HepG2 (cell line): Measurements from ENCODE around the gene ALPK3. TPM values are rescaled to one million over a fixed set of nuclear protein-coding genes. Genes with fewer than 3 reads are reported as not detected.

Experiments used
- ATAC-seq: fragments of 200-7000 bp; cut with Tn5 transposase; 3 replicates; pipeline ENCODE4 v1.9.1; 2020; ENCODE audit warnings: mild to moderate bottlenecking, moderate library complexity
- BruUV-seq: library from RNA; stranded (reverse); fragments of 400-500 nt; replicated peaks from 2 replicates; lab custom pipeline; 2021; lab: Mats Ljungman, UMichigan
- CTCF ChIA-PET: fragments of 300-600 bp; formaldehyde crosslinking; extraction: SDS; loops from one replicate; lab custom pipeline; 2021; ENCODE audit warnings: low total read pairs, inconsistent platforms, low intra/inter-chr PET ratio; lab: Yijun Ruan, JAX
- POLR2A ChIA-PET: fragments of 350-600 bp; sonication (Branson Sonifier 250); formaldehyde crosslinking; loops from one replicate; lab custom pipeline; 2020; ENCODE audit warnings: antibody characterized with exemption, inconsistent platforms; lab: Yijun Ruan, JAX
- DNase-seq: peaks from one replicate; pipeline ENCODE4 v3.0.0-alpha.2; 2015; ENCODE audit warnings: low spot score
- FAIRE-seq: peaks from 3 replicates; lab custom pipeline; 2011; peaks lifted over from hg19 to GRCh38; lab: Jason Lieb, UNC
- H2AFZ ChIP-seq: one replicate; pipeline ENCODE4 v1.6.1; 2011; ENCODE audit warnings: low read length, inconsistent platforms
- H3K27ac ChIP-seq: fragments of 300-600 bp; 3 replicates; pipeline ENCODE4 v1.8.0; 2011; ENCODE audit warnings: mixed run types, mild to moderate bottlenecking, mixed read lengths, low read length, inconsistent platforms; ENCODE audit not compliant: insufficient read depth; ENCODE audit errors: extremely low read length
- H3K27me3 ChIP-seq, 2 experiments: fragments of 200-600 bp in 1 of 2; 2 replicates in 1 of 2; 3 replicates in 1 of 2; pipeline versions ENCODE4 v1.6.0 to v1.8.0; 2011; ENCODE audit warnings: low read length in 2 of 2, mild to moderate bottlenecking in 2 of 2, moderate library complexity in 2 of 2, inconsistent platforms in 1 of 2; ENCODE audit not compliant: insufficient read depth in 2 of 2, control insufficient read depth in 1 of 2
- H3K36me3 ChIP-seq, 2 experiments: fragments of 200-600 bp in 1 of 2; replicated peaks in 1 of 2; 2 replicates in 1 of 2; 3 replicates in 1 of 2; pipeline versions ENCODE4 v1.5.1 to v1.8.0; 2011; ENCODE audit warnings: low read length in 2 of 2, inconsistent platforms in 1 of 2; ENCODE audit not compliant: insufficient read depth in 2 of 2, control insufficient read depth in 1 of 2
- H3K4me1 ChIP-seq: 2 replicates; pipeline ENCODE4 v1.5.1; 2012; ENCODE audit warnings: low read length, inconsistent platforms; ENCODE audit not compliant: insufficient read depth
- H3K4me2 ChIP-seq: 2 replicates; pipeline ENCODE4 v1.6.0; 2011; ENCODE audit warnings: low read depth, low read length, inconsistent platforms
- H3K4me3 ChIP-seq, 3 experiments: fragments of 200-600 bp in 1 of 3; sonication (generic), shearing (Covaris generic) in 1 of 3; replicated peaks in 1 of 3; 2 replicates each; pipeline ENCODE4 v1.5.1; 2011 to 2016; ENCODE audit warnings: low read length in 3 of 3, inconsistent platforms in 2 of 3, low read depth in 2 of 3, mild to moderate bottlenecking in 2 of 3, control low read depth in 1 of 3, mixed read lengths in 1 of 3; ENCODE audit not compliant: insufficient read depth in 1 of 3
- H3K79me2 ChIP-seq: one replicate; pipeline ENCODE4 v1.6.1; 2011; ENCODE audit warnings: low read length, inconsistent platforms; ENCODE audit not compliant: insufficient read depth
- H3K9ac ChIP-seq: 2 replicates; pipeline ENCODE4 v1.6.0; 2011; ENCODE audit warnings: mild to moderate bottlenecking, low read depth, low read length, inconsistent platforms; ENCODE audit not compliant: insufficient read depth
- H3K9me3 ChIP-seq: 2 replicates; pipeline ENCODE4 v1.5.1; 2012; ENCODE audit warnings: mild to moderate bottlenecking, low read length
- H4K20me1 ChIP-seq: 2 replicates; pipeline ENCODE4 v1.6.0; 2011; ENCODE audit warnings: inconsistent platforms, mild to moderate bottlenecking, low read length, moderate library complexity; ENCODE audit not compliant: insufficient read depth
- ERF ChIP-seq: IDR thresholded peaks from 2 replicates; pipeline ENCODE4 v1.6.1; 2018; ENCODE audit warnings: missing biosample characterization, missing genetic modification reagents
- GABPA ChIP-seq, 2 experiments: IDR thresholded peaks; 2 replicates each; pipeline ENCODE4 v1.6.1; 2011 to 2016; ENCODE audit warnings: low read depth in 2 of 2, low read length in 1 of 2, missing biosample characterization in 1 of 2, missing genetic modification characterization in 1 of 2
- GABPB1 ChIP-seq: IDR thresholded peaks from 2 replicates; pipeline ENCODE4 v1.6.1; 2016; ENCODE audit warnings: mild to moderate bottlenecking, missing genetic modification reagents, moderate library complexity, missing compliant biosample characterization
- HOXA3 ChIP-seq: sonication (generic); formaldehyde crosslinking; IDR thresholded peaks from 2 replicates; pipeline ENCODE4 v1.5.0; 2020; ENCODE audit warnings: missing genetic modification reagents
- MYC ChIP-seq: sonication (generic); formaldehyde crosslinking; IDR thresholded peaks from 2 replicates; pipeline ENCODE4 v1.9.0; 2021; ENCODE audit warnings: missing genetic modification reagents, borderline replicate concordance
- RFX5 ChIP-seq: IDR thresholded peaks from 2 replicates; pipeline ENCODE4 v1.6.1; 2011; ENCODE audit warnings: low read depth, low read length, improper control_type of control experiment
- ZBTB38 ChIP-seq: sonication (generic); formaldehyde crosslinking; IDR thresholded peaks from 2 replicates; pipeline ENCODE4 v1.5.1; 2020; ENCODE audit warnings: mild to moderate bottlenecking, missing genetic modification reagents
- ZKSCAN5 ChIP-seq: sonication (generic); formaldehyde crosslinking; IDR thresholded peaks from 2 replicates; pipeline ENCODE4 v1.5.1; 2020; ENCODE audit warnings: mild to moderate bottlenecking, missing genetic modification reagents
- ZNF773 ChIP-seq: sonication (generic); formaldehyde crosslinking; IDR thresholded peaks from 2 replicates; pipeline ENCODE4 v1.4.0; 2020; ENCODE audit warnings: missing genetic modification reagents, borderline replicate concordance
- WGBS: methylation state at CpG from one replicate; pipeline ENCODE4 v1.1.6; 2017; ENCODE audit warnings: low lambda C conversion rate; 5-methylcytosine and 5-hydroxymethylcytosine counted together
- in situ Hi-C: cut with HindIII; loops from 2 replicates; pipeline ENCODE4 v1.10.0; 2017; ENCODE audit warnings: low pct_unique_long_range_greater_than_20kb; ENCODE audit not compliant: extremely low pct_ligation_motif_present
- intact Hi-C: fragments of 100-400 bp; cut with micrococcal nuclease; formaldehyde crosslinking; loops from one replicate; pipeline ENCODE4 v1.10.0; 2022; ENCODE audit not compliant: unreplicated experiment
- polyA plus RNA-seq, 8 experiments: library from polyadenylated mRNA; depleted of rRNA in 3 of 8; stranded (reverse) in 7 of 8; unstranded in 1 of 8; fragments of >200 nt; fragmentation: Illumina TruSeq in 4 of 8; extraction: Trizol in 4 of 8; gene quantifications; 2 replicates each; pipeline versions ENCODE4 v1.2.1 to v1.2.3, GENCODE V29; 2011 to 2016; ENCODE audit warnings: low read depth in 4 of 8, missing spikeins in 1 of 8, mixed read lengths in 1 of 8; ENCODE audit not compliant: insufficient read depth in 1 of 8
- total RNA-seq, 5 experiments: library from RNA; depleted of rRNA; stranded (reverse); fragments of >200 nt; fragmentation: Illumina TruSeq; extraction: Trizol; gene quantifications; 2 replicates each; pipeline ENCODE4 v1.2.3, GENCODE V29; 2016; ENCODE audit warnings: low read depth in 1 of 5
- TF ChIP-seq, protein P1 (sequence below): sonication (generic); formaldehyde crosslinking; IDR thresholded peaks from 2 replicates; pipeline ENCODE4 v1.5.1; 2020; ENCODE audit warnings: mild to moderate bottlenecking, missing genetic modification reagents, moderate library complexity
- TF ChIP-seq, protein P2 (sequence below): sonication (generic); formaldehyde crosslinking; IDR thresholded peaks from 2 replicates; pipeline ENCODE4 v1.4.0; 2020; ENCODE audit warnings: missing genetic modification reagents

Gene ALPK3
- total and polyA plus RNA-seq, 2 of the 13 experiments (the other 11 are each of a cell fraction or from before 2014, with no cell fraction given), result 0.04 to 0.42 TPM

DNA sequence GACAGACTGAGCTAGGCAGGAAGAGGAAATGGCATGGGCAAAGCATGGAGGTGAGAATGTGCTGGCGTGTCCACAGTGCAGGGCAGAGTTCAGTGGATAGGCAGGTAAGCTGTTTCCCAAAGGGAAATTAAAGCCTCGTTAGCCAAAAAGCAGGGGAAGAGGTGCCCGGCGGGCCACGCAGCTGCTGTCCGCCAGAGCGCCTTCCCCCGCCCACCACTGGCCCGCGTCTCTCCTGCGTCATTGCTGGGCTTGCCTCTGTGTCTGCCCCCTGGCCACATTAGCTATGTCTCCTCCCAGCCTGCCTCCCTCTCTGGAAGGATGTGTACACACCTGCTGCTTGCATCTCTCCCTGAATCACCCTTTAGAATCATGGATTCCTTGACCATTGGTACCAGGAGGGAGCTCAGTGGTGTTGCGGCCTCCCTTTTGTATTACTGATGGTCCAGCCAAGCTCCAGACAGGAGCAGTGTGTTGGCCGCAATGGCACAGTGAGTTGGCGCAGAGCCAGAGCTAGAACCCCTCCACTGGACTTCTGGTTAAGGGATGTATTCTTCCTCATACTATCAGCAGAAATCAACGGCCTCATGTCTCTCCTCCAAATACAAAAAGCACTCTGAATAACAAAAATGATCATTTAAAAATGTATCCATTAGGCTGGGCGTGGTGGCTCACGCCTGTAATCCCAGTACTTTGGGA, 93.9 kb downstream of the ALPK3 start:
- ChIA-PET CTCF (interaction anchor here (1.0 kb wide), 1 partner anchor 17 kb away, joined by 3 read pairs; no protein-coding TSS in a partner anchor), POLR2A (interaction anchor here (0.7 to 1.6 kb wide), 2 partner anchors 14 to 260 kb away, joined by 3 read pairs; no protein-coding TSS in a partner anchor)
- Histone ChIP-seq H3K9ac (no peak overlapping the region), H3K79me2 (no peaks in the 10 kb centered on the region), H3K9me3 (no peaks in the 10 kb centered on the region), H3K27ac (peak overlapping the region; percentile 97), H3K27me3 (no peaks in the 10 kb centered on the region), H3K4me2 (peak overlapping the region; percentile 72), H3K4me3 (no peak overlapping the region; a peak in 1 of 6 replicates), H3K4me1 (peaks cover 95% of the 10 kb centered on the region), H3K36me3 (no peaks in the 10 kb centered on the region), H2AFZ (no peak overlapping the region), H4K20me1 (no peaks in the 10 kb centered on the region)
- intact Hi-C loops, result loop anchor here (5.0 kb wide), 1 partner anchor 164 kb away; the partner anchor contains the start of gene ZNF592
- 0 out of 2 replicates have a peak, but pooled peaks have one; percentile 80 for TF ChIP-seq ZKSCAN5
- no peak for TF ChIP-seq RFX5
- TF ChIP-seq HOXA3 (CRISPR knock-in tag), result 0 out of 2 replicates have a peak, but pooled peaks have one; percentile 40
- TF ChIP-seq, protein P1, sequence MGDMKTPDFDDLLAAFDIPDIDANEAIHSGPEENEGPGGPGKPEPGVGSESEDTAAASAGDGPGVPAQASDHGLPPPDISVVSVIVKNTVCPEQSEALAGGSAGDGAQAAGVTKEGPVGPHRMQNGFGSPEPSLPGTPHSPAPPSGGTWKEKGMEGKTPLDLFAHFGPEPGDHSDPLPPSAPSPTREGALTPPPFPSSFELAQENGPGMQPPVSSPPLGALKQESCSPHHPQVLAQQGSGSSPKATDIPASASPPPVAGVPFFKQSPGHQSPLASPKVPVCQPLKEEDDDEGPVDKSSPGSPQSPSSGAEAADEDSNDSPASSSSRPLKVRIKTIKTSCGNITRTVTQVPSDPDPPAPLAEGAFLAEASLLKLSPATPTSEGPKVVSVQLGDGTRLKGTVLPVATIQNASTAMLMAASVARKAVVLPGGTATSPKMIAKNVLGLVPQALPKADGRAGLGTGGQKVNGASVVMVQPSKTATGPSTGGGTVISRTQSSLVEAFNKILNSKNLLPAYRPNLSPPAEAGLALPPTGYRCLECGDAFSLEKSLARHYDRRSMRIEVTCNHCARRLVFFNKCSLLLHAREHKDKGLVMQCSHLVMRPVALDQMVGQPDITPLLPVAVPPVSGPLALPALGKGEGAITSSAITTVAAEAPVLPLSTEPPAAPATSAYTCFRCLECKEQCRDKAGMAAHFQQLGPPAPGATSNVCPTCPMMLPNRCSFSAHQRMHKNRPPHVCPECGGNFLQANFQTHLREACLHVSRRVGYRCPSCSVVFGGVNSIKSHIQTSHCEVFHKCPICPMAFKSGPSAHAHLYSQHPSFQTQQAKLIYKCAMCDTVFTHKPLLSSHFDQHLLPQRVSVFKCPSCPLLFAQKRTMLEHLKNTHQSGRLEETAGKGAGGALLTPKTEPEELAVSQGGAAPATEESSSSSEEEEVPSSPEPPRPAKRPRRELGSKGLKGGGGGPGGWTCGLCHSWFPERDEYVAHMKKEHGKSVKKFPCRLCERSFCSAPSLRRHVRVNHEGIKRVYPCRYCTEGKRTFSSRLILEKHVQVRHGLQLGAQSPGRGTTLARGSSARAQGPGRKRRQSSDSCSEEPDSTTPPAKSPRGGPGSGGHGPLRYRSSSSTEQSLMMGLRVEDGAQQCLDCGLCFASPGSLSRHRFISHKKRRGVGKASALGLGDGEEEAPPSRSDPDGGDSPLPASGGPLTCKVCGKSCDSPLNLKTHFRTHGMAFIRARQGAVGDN (CRISPR knock-in tag), result peak; percentile 75
- TF ChIP-seq GABPA (IDR thresholded peaks at IDR 0.05; ENCODE audit: low read depth, low read length), result no peak
- 0 out of 2 replicates have a peak, but pooled peaks have one; percentile 15 for TF ChIP-seq GABPA (CRISPR knock-in tag; IDR thresholded peaks at IDR 0.05; ENCODE audit: low read depth)
- peak; percentile 12; the same call in 1 of the 2 replicates for TF ChIP-seq ZBTB38 (CRISPR knock-in tag)
- no peak for TF ChIP-seq ERF (CRISPR knock-in tag)
- 0 out of 2 replicates have a peak, but pooled peaks have one; percentile 14 for TF ChIP-seq MYC (CRISPR knock-in tag)
- TF ChIP-seq GABPB1 (CRISPR knock-in tag), result peak; percentile 24; the same call in 1 of the 2 replicates
- TF ChIP-seq, protein P2, sequence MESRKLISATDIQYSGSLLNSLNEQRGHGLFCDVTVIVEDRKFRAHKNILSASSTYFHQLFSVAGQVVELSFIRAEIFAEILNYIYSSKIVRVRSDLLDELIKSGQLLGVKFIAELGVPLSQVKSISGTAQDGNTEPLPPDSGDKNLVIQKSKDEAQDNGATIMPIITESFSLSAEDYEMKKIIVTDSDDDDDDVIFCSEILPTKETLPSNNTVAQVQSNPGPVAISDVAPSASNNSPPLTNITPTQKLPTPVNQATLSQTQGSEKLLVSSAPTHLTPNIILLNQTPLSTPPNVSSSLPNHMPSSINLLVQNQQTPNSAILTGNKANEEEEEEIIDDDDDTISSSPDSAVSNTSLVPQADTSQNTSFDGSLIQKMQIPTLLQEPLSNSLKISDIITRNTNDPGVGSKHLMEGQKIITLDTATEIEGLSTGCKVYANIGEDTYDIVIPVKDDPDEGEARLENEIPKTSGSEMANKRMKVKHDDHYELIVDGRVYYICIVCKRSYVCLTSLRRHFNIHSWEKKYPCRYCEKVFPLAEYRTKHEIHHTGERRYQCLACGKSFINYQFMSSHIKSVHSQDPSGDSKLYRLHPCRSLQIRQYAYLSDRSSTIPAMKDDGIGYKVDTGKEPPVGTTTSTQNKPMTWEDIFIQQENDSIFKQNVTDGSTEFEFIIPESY (CRISPR knock-in tag), result 0 out of 2 replicates have a peak, but pooled peaks have one; percentile 36
- TF ChIP-seq ZNF773, result no peak
- WGBS, result 94% methylated on average over 17 of the region's 17 CpGs
- DNase-seq (no peak), ATAC-seq (no peak), FAIRE-seq (no peak)
- no TSS peak for BruUV-seq
- in situ Hi-C loops, result no loop called here
